NK-92 (cell line): ENCODE results near the gene FMOD.

Source experiments
- DNase-seq: peaks from one replicate; lab custom pipeline; 2025; ENCODE audit not compliant: unreplicated experiment; lab: John Stamatoyannopoulos, UW

Gene FMOD

DNA sequence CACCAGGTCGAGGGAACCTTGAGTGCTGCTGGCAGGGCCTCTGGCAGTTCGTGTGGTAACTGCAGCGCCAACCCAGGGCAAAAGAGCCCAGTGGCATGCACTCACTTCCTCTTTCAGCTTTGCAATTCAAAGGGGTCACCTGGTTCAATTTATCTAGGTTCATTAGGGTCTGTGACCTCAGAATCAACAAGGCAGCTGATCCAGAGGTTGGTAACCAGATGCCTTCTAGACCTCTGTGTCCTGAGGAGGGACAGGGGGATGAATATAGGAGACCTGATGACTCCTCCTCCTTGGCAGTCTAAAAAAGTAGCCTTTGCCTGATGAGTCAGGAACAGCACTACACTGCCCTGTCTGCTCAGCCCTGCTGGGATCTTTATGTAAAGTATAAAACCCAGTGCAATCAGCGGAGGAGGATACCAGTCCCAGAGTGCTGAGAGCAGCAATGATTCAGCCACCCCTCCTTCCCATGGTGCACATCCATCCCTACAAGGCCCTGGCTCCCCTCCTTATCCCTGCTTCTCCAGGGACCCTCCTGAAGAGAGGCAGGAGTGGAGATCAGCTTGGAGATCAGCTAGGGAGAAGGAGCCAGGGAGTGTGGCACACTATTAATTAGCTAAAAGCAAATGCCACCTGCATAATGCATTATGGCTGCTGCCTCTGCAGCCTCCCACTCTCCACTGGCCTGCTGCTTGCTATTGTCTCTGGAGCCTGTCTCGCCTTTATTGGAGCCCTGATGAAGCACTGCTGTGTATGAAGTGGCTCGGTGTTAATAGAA is 11.2 kb upstream of the FMOD start:
- DNase-seq = no peak

DNA sequence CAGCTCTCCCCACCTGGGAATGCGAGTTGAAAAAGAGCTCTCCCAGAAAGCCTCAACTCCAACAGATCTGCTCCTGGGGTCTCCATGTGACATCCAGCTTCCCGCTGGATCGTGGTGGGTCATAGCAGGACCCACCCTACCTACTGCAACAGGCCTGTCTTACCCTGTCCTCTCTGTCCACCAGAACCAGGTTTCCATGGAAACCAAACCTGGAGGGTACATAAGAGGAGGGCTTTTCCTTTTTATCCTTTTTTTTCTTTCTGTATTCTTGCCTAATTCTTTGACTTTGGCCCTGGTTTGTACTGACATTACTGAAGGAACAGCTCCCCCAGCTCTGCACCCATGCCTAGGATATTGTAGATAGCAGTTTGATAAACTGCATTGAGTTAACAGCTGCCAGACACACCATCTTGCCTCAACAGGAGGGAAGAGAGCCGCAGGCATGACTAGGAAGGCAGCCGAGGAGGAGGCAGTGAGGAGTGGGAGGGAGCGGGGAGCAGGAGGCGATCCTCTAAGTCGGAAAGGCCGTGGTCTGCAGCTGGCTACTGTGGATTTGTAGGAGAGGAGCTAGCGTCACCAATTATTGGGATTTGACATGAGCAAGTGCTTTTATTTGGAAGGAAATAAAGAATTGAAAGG is 9.7 kb upstream of the FMOD start:
- no peak for DNase-seq

- DNase-seq = no peak
These were observed 8.2 kb upstream of the FMOD start for GRCh38 chr1:203359010-203359571.

DNA sequence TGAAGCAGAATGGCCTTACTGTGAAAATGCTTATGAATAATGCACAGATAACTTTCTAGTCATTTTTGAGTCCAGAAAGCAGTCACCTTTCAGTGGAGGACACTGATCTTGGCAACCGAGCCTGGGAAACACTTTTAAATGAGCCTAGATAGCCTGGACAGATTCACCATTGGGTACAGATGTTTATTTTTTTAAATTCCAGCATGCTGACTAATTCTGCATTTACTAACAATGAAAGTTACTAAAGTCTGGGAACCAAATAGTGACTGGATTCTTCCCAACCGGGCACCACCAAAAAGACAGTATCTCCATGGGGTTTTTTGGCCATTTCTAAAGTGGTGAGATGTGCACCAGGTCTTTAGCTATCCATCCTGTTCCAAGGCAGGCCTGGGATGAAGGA is 3.3 kb upstream of the FMOD start:
- no peak for DNase-seq

- DNase-seq = no peak
These were observed 2.6 kb upstream of the FMOD start for GRCh38 chr1:203353486-203353885.

- no peak for DNase-seq
These were observed 973 bp downstream of the FMOD start for GRCh38 chr1:203349773-203350524.

- DNase-seq = no peak
These were observed 1.8 kb downstream of the FMOD start for GRCh38 chr1:203349166-203349565.

DNA sequence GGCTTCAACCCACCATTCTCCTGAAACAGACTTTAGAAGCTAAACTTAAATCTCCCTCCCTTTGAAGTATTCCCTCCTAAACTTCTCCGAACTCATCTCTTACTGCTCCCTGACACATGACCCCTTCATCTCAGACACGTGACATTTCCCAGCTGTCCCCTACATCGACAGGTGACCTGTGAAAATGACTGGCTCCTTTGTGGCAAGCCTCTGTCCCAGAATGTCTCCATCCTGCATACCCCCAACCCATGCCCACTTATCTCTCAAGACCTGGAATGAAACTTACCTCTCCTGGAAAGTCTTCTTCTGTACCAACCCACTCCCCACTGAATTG is 4.2 kb downstream of the FMOD start:
- DNase-seq = no peak

DNA sequence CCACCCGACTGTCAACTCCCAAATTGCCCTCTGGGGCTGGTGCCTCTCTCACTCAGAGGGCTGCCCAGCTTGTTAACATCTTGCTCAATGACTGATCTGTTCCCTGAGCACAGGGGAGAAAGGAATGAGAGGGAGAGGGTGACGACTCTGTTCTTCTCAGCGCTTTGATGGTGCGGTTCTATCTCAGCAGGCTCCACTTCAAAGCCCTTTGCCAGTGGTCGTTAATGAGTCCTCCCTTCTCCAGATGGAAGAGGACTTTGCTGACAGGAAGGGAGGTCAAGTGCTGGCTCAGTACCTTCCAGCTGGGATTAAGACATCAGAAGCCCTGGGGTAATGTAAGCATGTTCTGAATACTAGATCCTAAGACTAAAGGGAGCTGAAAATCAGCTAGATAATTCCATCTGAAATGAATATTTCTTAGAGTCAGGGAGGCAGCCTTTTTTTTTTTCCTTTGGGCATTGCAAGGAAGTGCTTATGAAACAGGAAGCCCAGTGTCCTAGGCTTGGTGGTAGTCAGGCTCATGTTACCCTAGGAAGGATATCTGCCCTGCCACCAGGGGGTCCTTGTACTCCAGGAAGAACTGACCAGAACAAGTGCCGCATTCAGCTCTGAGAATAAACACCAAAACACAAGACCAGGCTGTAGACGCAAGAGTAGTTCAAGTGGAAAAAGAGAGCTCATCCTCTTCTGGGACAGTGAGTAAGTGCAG is 4.7 kb downstream of the FMOD start:
- no peak for DNase-seq

DNA sequence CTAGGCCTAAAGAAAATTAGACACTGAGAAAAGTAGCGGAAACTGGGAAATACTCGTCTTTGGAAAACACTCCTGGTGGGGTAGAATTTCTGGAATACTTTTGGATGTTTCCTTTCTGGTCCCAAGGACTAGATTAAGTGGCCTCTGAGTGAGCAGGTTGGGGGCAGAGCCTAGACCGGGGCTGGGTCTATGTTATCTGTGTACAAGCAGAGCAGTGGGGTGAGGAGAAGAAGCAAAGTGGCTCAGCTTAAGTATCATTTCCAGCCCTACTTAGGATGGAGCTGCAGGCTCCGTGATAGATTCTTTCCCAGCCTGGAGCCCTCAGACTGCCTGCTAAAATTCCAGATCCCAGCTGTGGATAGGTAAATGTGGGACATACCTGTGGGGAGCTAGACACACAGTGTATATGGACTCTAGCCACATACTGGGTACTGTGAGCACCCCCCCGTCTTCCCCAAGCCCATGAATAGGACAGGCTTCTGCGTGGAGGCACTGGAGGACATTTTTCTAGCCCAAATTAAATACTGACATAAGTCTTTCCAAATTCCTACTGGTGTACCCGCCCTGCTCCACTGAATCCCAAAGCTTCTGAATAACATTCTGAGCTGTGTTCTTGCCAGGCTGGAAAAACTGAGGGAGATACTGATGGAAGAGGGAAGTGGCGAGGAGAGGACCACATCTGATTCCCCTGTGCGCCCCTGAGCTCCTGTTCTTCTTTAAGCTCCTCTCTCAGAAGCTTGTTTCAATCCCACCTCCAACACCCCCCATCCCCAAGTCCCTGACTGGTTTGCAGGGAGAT is 6.8 kb downstream of the FMOD start:
- no peak for DNase-seq

DNA sequence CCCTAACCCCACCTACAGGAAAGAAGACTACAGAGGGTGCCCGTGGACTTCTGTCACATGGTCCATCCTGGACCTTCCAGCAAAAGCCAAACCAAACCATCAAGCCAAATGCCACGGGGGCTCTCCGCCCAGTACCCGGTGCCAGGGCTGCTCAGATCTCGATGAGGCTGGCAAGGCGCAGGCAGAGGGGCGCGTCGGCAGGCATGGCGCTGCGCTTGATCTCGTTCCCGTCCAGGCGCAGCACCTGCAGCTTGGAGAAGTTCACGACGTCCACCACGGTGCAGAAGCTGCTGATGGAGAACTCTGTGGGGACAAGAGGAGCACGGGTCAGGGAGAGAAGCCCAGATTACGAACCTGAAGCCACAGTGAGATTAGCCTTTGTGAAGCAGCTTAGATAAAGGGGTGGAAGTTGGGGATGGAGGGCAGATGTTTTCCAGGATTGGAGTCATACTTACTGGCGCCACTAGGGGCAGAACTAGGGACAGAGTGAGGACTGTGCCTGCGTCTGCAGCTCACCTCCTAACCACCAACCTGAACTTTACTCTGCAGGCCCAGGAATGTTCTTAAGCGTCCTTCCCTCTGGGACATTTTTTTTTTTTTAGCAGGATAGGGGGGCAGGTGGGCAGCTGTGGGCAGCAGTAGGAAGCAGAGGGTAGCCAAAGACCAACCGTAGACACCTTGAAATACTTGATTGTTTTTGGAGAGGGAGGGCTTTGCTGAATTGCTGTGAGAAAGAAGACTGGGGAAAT is 8.6 kb downstream of the FMOD start:
- DNase-seq = no peak

- no peak for DNase-seq
These were observed 10.7 kb downstream of the FMOD start for GRCh38 chr1:203340112-203340790.

DNA sequence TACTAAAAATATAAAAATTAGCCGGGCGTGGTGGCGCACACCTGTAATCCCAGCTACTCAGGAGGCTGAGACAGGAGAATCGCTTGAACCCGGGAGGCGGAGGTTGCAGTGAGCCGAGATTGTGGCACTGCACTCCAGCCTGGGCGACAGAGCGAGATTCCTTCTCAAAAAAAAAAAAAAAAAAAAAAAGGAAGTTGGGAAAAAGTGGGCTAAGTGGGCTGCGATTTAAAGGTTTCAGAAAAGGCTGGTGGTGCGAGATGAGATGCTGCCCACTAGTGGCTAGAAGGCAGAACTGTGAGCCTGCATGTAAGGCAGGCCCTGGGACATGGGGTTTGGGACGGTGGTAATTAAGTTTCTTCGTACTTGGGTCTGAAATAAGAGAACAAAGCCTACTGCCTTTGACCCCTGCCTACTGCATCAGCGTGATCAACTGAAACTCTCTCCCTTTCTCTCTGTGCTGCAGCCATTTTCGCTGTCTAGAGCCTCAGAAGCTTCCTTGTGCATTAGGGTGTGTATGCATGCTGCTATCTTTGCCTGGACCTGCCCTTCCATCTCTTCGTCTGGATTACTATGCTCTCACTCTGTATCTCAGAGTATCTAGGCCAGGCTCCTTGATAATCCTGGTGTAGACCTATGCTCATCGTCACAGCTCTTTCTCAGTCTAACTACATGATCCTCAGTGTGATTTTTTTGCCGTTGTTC is 12.4 kb downstream of the FMOD start:
- DNase-seq = no peak

DNA sequence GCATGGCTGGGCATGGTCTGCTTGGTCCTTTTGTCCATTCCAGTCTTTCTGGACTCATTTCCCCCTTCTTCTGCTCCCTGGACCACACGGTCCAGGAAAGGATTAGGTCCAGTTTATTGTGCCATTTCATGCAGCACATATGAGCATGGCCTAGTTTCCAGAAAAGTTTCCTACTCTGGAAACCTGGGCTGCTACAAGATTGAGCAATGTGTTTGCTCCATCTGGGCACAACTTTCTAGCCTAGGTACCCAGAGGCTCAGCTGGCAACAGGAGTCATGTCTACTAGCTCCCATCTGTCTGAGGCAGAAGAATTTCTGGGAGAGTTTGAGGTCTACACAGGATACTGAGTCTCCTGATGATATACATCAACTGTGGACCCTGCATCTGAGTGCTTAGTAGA is 14.8 kb downstream of the FMOD start:
- DNase-seq = no peak

GRCh38 chr1:203335503-203335902 is 15.4 kb downstream of the FMOD start:
- no peak for DNase-seq

GRCh38 chr1:203331224-203331623 is 19.7 kb downstream of the FMOD start:
- DNase-seq = no peak

- no peak for DNase-seq
These were observed 22.2 kb downstream of the FMOD start for GRCh38 chr1:203328714-203329122.

DNA sequence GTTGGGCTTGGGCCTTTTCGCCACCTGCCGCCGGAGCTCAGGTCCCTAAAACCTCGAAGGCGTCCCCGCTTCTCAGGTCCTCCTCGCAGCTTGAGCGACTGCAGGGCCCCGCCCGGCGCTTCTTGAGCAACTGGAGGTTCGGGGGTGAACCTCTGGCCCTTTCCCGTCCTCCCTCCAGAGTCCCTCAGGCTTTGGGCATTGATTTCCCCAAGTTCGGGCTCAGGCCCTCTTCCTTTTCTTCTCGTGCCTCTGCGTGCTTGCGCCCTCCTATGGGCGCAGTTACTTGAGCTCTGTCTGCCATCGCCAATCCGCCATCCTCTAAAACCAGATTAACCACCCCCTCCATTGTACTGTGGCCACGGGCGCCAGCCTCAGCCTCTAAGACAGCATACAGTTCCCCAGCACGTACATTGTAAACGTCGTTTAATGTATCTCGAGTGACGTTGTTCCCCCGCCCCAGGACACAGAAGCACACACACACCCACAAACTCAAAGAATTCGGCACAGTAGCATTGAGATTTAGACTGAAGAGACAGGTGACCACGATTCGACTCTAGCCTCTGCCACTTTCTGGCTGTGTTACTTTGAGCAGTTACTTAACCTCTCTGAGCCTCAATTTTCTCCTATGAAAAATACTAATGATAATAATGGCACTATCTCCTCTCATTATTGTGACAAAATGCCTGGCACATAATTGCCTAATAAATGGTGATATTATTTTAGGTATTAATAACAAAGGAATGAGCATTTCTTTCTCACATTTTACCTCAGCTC is 23.1 kb downstream of the FMOD start:
- DNase-seq = peak; percentile 15
